ENCODE data around the gene ARID1B.

Gene ARID1B

GRCh38 chr6:157216570-157216969, 439.4 kb downstream of the ARID1B start:
- TF ChIP-seq CTCF (IDR thresholded peaks at IDR 0.05; ENCODE audit: borderline replicate concordance, control extremely low read depth, extremely low read depth, insufficient read depth, missing control alignments), result no peak
- no peak for DNase-seq (ENCODE audit: low spot score)
- in situ Hi-C loops (cut with MboI; ENCODE audit: low sequenced_read_pairs, unreplicated experiment), result no loop called here

GRCh38 chr6:157217198-157217893, 440.2 kb downstream of the ARID1B start:
- DNase-seq (ENCODE audit: low spot score), result no peak
- TF ChIP-seq CTCF (IDR thresholded peaks at IDR 0.05; ENCODE audit: borderline replicate concordance, control extremely low read depth, extremely low read depth, insufficient read depth, missing control alignments), result no peak
- in situ Hi-C loops (cut with MboI; ENCODE audit: low sequenced_read_pairs, unreplicated experiment), result no loop called here

- no peak for TF ChIP-seq CTCF (IDR thresholded peaks at IDR 0.05; ENCODE audit: borderline replicate concordance, control extremely low read depth, extremely low read depth, insufficient read depth, missing control alignments)
Observed at GRCh38 chr6:157217894-157218370, 440.8 kb downstream of the ARID1B start.

GRCh38 chr6:157218371-157219198, 441.4 kb downstream of the ARID1B start:
- no peak for DNase-seq (ENCODE audit: low spot score)
- no peak for TF ChIP-seq CTCF (IDR thresholded peaks at IDR 0.05; ENCODE audit: borderline replicate concordance, control extremely low read depth, extremely low read depth, insufficient read depth, missing control alignments)
- in situ Hi-C loops (cut with MboI; ENCODE audit: low sequenced_read_pairs, unreplicated experiment), result no loop called here

More at GRCh38 chr6:157217894-157218370, 440.8 kb downstream of the ARID1B start:
- in situ Hi-C loops (cut with MboI; ENCODE audit: low sequenced_read_pairs, unreplicated experiment), result no loop called here
- DNase-seq (ENCODE audit: low spot score), result no peak

GRCh38 chr6:157219201-157220200, 442.3 kb downstream of the ARID1B start:
- in situ Hi-C loops (cut with MboI; ENCODE audit: low sequenced_read_pairs, unreplicated experiment), result no loop called here
- TF ChIP-seq CTCF (IDR thresholded peaks at IDR 0.05; ENCODE audit: borderline replicate concordance, control extremely low read depth, extremely low read depth, insufficient read depth, missing control alignments), result no peak

GRCh38 chr6:157220485-157220884, 443.3 kb downstream of the ARID1B start:
- in situ Hi-C loops (cut with MboI; ENCODE audit: low sequenced_read_pairs, unreplicated experiment), result no loop called here
- DNase-seq (ENCODE audit: low spot score), result no peak
- no peak for TF ChIP-seq CTCF (IDR thresholded peaks at IDR 0.05; ENCODE audit: borderline replicate concordance, control extremely low read depth, extremely low read depth, insufficient read depth, missing control alignments)

More at GRCh38 chr6:157219201-157220200, 442.3 kb downstream of the ARID1B start:
- no peak for DNase-seq (ENCODE audit: low spot score)
